Thyroid gland (tissue), 4 donors: ENCODE measurements around the gene TGFB1. TPM values are rescaled to one million over a fixed set of nuclear protein-coding genes. Genes with fewer than 3 reads are reported as not detected.

Experiments
- DNase-seq, 2 donors: peaks; one replicate each; pipeline ENCODE4 v3.0.0-alpha.2; 2019
- H3K27ac ChIP-seq, 3 donors: fragments of 200-600 bp; sonication (generic); 1 replicate in 2 of 3; 2 replicates in 1 of 3; pipeline ENCODE4 v1.5.1; 2016 to 2019; ENCODE audit warnings: mild to moderate bottlenecking in 1 of 3, moderate library complexity in 1 of 3
- H3K27me3 ChIP-seq: fragments of 200-600 bp; sonication (generic); one replicate; pipeline ENCODE4 v1.5.1; 2019
- H3K36me3 ChIP-seq, 2 donors: fragments of 200-600 bp; sonication (generic); one replicate each; pipeline ENCODE4 v1.5.1; 2016 to 2019
- H3K4me1 ChIP-seq, 2 donors: fragments of 200-600 bp; sonication (generic); one replicate each; pipeline ENCODE4 v1.5.1; 2017 to 2019
- H3K4me3 ChIP-seq, 3 donors: fragments of 200-600 bp; sonication (generic); replicated peaks in 1 of 3; 1 replicate in 2 of 3; 2 replicates in 1 of 3; pipeline ENCODE4 v1.5.1; 2016; ENCODE audit warnings: mild to moderate bottlenecking in 1 of 3
- H3K9me3 ChIP-seq: fragments of 200-600 bp; sonication (generic); one replicate; pipeline ENCODE4 v1.5.1; 2017
- POLR2A ChIP-seq, 2 donors: fragments of 450-650 bp; IDR thresholded peaks; one replicate each; pipeline ENCODE4 v1.6.1; 2017; ENCODE audit warnings: antibody characterized with exemption in 2 of 2, mild to moderate bottlenecking in 2 of 2, moderate library complexity in 1 of 2
- WGBS, 2 donors: methylation state at CpG; one replicate each; pipeline ENCODE4 v1.1.5; 2017; 5-methylcytosine and 5-hydroxymethylcytosine counted together
- intact Hi-C: fragments of 100-400 bp; cut with DNase I; formaldehyde crosslinking; loops from one replicate; pipeline ENCODE4 v1.15.1; 2023
- total RNA-seq, 4 donors: library from RNA; depleted of rRNA; stranded (reverse); fragments of >200 nt; gene quantifications; one replicate each; pipeline ENCODE4 v1.2.3, GENCODE V29; 2016
- TF ChIP-seq, protein P1 (sequence below), 6 experiments: fragments of 200-600 bp in 3 of 6; fragments of 450-650 bp in 3 of 6; sonication (generic) in 3 of 6; IDR thresholded peaks; one replicate each; pipeline ENCODE4 v1.5.1; 2016 to 2019; ENCODE audit warnings: antibody characterized with exemption in 6 of 6, mild to moderate bottlenecking in 2 of 6, inconsistent platforms in 1 of 6, moderate library complexity in 1 of 6

The TGFB1 gene
- total RNA-seq, 4 donors from 2014 or later, result 9.6 to 13.7 (median 11.0) TPM

DNA sequence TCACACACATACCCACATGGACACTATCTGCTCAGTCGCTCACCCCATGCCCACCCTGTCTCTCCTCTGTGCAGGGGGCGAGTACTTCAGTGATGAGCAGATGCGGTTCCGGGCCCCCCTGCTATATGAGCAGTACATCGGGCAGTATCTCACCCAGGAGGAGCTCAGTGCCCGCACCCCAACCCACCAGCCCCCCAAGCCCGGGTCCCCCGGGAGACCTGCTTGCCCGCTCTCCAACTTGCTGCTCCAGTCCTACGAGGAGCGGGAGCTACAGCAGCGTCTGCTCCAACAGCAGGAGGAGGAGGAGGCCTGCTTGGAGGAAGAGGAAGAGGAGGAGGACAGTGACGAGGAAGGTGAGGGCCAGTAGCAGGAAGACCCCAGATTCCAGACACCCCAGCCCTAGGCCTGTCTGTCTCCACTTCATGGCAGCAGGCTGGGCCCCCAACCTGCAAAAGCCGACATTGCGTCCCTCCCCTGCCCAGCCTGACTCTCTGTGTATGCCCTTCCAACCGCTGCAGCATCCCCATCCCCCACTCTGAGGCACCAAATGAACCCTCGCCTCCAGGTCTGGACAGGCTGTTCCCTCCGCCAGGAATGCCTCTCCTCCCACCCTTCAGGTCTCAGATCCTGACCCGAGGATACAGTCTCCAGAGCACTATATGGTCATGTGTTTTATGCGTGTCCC is 34.1 kb downstream of the TGFB1 start:
- TF ChIP-seq, protein P1, sequence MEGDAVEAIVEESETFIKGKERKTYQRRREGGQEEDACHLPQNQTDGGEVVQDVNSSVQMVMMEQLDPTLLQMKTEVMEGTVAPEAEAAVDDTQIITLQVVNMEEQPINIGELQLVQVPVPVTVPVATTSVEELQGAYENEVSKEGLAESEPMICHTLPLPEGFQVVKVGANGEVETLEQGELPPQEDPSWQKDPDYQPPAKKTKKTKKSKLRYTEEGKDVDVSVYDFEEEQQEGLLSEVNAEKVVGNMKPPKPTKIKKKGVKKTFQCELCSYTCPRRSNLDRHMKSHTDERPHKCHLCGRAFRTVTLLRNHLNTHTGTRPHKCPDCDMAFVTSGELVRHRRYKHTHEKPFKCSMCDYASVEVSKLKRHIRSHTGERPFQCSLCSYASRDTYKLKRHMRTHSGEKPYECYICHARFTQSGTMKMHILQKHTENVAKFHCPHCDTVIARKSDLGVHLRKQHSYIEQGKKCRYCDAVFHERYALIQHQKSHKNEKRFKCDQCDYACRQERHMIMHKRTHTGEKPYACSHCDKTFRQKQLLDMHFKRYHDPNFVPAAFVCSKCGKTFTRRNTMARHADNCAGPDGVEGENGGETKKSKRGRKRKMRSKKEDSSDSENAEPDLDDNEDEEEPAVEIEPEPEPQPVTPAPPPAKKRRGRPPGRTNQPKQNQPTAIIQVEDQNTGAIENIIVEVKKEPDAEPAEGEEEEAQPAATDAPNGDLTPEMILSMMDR (IDR thresholded peaks at IDR 0.05), result no peak
- TF ChIP-seq POLR2A (IDR thresholded peaks at IDR 0.05), result no peak
- no peaks in the 10 kb centered on the region for H3K27me3 ChIP-seq
- peaks cover 23 to 35% of the 10 kb centered on the region in 2 donors for H3K36me3 ChIP-seq
- no peaks in the 10 kb centered on the region for H3K9me3 ChIP-seq
- no peak overlapping the region for H3K4me3 ChIP-seq
- H3K27ac ChIP-seq, result no peak overlapping the region
- 81 to 87% methylated on average over 19 to 20 of the region's 20 CpGs for WGBS, 2 donors
- intact Hi-C loops, result no loop called here
- peaks cover 5 to 33% of the 10 kb centered on the region in 2 donors for H3K4me1 ChIP-seq
- DNase-seq, result no peak

DNA sequence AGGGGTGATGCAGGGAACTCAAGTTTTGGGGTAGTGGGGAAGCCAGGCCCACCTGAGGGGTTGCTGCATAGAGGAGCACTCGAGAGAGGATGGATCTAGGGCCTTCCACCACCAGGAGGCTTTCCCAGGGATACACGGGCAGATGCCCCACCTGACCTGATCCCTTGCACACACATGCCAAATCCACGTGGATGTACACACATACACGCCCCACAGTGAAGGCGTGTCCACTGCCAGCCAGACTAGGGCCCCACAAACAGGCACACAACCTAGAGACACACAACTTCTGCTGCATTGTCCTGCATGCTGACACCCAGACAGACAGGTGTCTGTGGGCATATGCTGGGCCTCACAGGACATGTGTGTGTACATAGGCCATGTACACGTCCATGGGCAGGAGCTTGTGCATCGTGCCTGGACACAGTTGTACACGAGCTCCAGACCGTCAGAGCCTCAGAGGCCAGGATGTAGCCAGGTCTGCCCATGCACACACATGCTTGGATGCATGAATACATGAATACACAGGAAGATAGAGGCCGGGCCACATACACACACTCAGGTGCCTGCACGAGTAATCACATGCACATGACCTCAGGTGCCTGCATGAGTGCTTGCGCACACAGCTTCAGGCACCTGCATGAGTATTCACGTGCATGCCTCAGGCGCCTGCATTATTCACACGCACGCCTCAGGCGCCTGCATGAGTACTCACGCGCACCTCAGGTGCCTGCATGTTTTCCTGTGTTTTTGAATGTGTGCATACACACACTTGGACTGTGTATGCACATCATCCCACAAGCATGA is 34.8 kb downstream of the TGFB1 start:
- TF ChIP-seq, protein P1 (IDR thresholded peaks at IDR 0.05), result no peak
- TF ChIP-seq POLR2A (IDR thresholded peaks at IDR 0.05), result no peak
- Histone ChIP-seq H3K27ac (no peak overlapping the region), H3K4me3 (no peak overlapping the region), H3K4me1 (peaks cover 0 to 26% of the 10 kb centered on the region in 2 donors), H3K36me3 (peaks cover 23 to 35% of the 10 kb centered on the region in 2 donors), H3K9me3 (no peaks in the 10 kb centered on the region), H3K27me3 (no peaks in the 10 kb centered on the region)
- intact Hi-C loops, result no loop called here
- WGBS, 2 donors, result 91 to 97% methylated on average over 8 to 19 of the region's 19 CpGs
- no peak for DNase-seq

DNA sequence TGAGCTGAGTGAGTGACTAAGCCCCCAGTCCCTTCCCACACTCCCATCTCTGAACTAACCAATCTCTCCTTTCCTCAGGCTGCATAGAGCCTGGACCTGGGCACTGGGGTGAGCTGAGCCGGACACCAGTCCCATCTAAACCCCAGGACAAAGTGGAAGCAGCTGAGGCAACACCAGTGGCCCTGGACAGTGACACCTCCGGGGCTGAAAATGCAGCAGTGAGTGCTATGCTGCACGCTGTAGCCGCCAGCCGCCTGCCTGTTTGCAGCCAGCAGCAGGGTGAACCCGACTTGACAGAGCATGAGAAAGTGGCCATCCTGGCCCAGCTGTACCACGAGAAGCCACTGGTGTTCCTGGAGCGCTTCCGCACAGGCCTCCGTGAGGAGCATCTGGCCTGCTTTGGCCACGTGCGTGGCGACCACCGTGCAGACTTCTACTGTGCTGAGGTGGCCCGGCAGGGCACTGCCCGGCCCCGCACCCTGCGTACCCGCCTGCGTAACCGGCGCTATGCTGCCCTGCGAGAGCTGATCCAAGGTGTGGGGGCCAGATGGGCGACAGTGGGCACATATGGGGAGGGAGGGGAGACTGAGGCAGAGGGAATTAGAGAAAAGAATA is 37.3 kb downstream of the TGFB1 start:
- Histone ChIP-seq H3K4me1 (peaks cover under 1 to 8% of the 10 kb centered on the region in 2 donors), H3K27ac (no peak overlapping the region), H3K27me3 (no peaks in the 10 kb centered on the region), H3K4me3 (no peak overlapping the region), H3K36me3 (peaks cover 23 to 46% of the 10 kb centered on the region in 2 donors), H3K9me3 (no peaks in the 10 kb centered on the region)
- DNase-seq, result no peak
- no peak for TF ChIP-seq POLR2A (IDR thresholded peaks at IDR 0.05)
- TF ChIP-seq, protein P1 (IDR thresholded peaks at IDR 0.05), result no peak
- WGBS, 2 donors, result 97 to 99% methylated on average over 12 to 21 of the region's 24 CpGs
- intact Hi-C loops, result no loop called here

DNA sequence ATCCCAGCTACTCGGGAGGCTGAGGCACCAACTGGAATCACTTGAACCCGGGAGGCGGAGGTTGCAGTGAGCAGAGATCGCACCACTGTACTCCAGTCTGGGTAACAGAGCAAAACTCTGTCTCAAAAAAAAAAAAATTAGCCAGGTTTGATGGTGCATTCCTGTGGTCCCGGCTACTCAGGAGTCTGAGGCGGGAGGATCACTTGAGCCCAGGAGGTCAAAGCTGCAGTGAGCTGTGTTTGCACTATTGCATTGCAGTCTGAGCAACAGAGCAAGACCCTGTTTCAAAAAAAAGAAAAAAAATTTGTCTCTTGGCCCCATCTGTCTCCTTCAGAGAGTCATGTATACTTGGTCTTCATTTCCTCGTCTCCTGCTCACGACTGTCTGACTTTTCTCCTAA is 42.1 kb downstream of the TGFB1 start:
- Histone ChIP-seq H3K9me3 (no peaks in the 10 kb centered on the region), H3K36me3 (peaks cover 12 to 17% of the 10 kb centered on the region in 2 donors), H3K27ac (no peak overlapping the region), H3K27me3 (no peaks in the 10 kb centered on the region), H3K4me1 (peaks cover 23 to 32% of the 10 kb centered on the region in 2 donors), H3K4me3 (no peak overlapping the region)
- 86% methylated on average over 8 of the region's 8 CpGs for WGBS, 2 donors
- DNase-seq, result no peak
- no peak for TF ChIP-seq POLR2A (IDR thresholded peaks at IDR 0.05)
- TF ChIP-seq, protein P1 (IDR thresholded peaks at IDR 0.05), result no peak
- intact Hi-C loops, result loop anchor here (5.0 kb wide), 1 partner anchor 41 kb away; the partner anchor contains the start of gene TGFB1
